Adrenal gland (tissue), 5 donors: ENCODE results near the gene CGNL1.

Source experiments
- CTCF ChIP-seq, 6 experiments: fragments of 450-650 bp in 4 of 6; fragments of 200-600 bp in 2 of 6; sonication (generic) in 1 of 6; IDR thresholded peaks; 1 replicate in 5 of 6; 2 replicates in 1 of 6; pipeline versions ENCODE4 v1.5.1 to v1.8.0; 2016 to 2021; ENCODE audit warnings: antibody characterized with exemption in 6 of 6, mild to moderate bottlenecking in 2 of 6, moderate library complexity in 1 of 6
- POLR2A ChIP-seq, 2 donors: fragments of 450-650 bp; IDR thresholded peaks; one replicate each; pipeline ENCODE4 v1.6.1; 2017; ENCODE audit warnings: antibody characterized with exemption in 2 of 2, mild to moderate bottlenecking in 2 of 2, moderate library complexity in 1 of 2
- donor health status: DM: no; HTN: no; CAD: no.

- TF ChIP-seq CTCF (IDR thresholded peaks at IDR 0.05) (no peak), POLR2A (IDR thresholded peaks at IDR 0.05) (no peak)
Observed at GRCh38 chr15:57571725-57572124, 195.4 kb downstream of the CGNL1 start.
